ENCODE measurements around the gene TENM4.

The TENM4 gene

DNA sequence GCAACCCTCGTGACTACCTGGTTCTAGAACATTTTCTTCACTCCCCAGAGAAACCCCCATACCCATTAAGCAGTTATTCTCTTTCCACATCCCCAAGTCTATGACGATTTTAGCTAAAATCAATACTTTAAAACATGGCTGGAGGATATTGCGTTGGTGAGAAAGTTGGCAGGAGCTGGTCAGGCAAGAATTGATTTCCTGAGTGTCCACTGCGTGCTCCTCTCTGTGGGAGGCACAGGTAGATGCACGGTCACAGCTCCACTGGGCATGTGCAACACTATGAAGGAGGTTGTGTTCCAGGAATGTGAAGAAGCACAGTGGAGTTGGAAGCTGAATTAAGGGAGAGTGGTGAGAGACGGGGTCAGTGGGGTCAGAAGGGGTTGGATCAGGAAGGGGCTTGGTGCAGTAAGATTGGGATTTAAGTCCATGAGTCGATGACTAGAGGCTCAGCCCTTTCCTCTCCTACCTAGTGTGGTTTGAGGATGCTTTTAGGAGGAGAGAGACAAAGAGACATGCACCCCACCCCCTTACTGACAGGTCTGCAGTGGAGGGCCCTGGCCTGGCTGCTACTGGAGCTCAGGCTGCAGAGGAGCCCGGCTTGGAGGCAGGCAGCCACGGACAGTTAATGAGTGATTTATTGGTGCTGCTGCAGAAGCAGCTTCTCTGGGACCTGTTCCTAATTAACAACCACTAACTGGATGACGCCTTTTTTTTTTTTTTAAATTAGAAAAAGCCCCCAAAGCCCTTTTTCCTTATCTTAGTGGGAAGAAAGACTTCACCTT is 395.6 kb downstream of the TENM4 start:
- Histone ChIP-seq H3K4me1 (ENCODE audit: control insufficient read depth, insufficient read depth, low read length, unreplicated experiment) (no peaks in the 10 kb centered on the region), H3K4me3 (ENCODE audit: low read depth, low read length) (no peak overlapping the region), H2AFZ (ENCODE audit: low read length, unreplicated experiment) (no peak overlapping the region), H3K36me3 (ENCODE audit: insufficient read depth, low read length) (no peaks in the 10 kb centered on the region), H3K27ac (ENCODE audit: low read depth, low read length) (no peak overlapping the region), H3K27me3 (ENCODE audit: insufficient read depth, low read length) (no peaks in the 10 kb centered on the region), H3K79me2 (ENCODE audit: control insufficient read depth, insufficient read depth, low read length, unreplicated experiment) (no peaks in the 10 kb centered on the region)

GRCh38 chr11:79044201-79044600 is 396.6 kb downstream of the TENM4 start:
- H3K4me3 ChIP-seq (ENCODE audit: low read depth, low read length) = no peak overlapping the region
- no peak overlapping the region for H2AFZ ChIP-seq (ENCODE audit: low read length, unreplicated experiment)
- H3K27me3 ChIP-seq (ENCODE audit: insufficient read depth, low read length) = no peaks in the 10 kb centered on the region
- no peaks in the 10 kb centered on the region for H3K79me2 ChIP-seq (ENCODE audit: control insufficient read depth, insufficient read depth, low read length, unreplicated experiment)
- H3K4me1 ChIP-seq (ENCODE audit: control insufficient read depth, insufficient read depth, low read length, unreplicated experiment) = no peaks in the 10 kb centered on the region
- no peak overlapping the region for H3K27ac ChIP-seq (ENCODE audit: low read depth, low read length)
- H3K36me3 ChIP-seq (ENCODE audit: insufficient read depth, low read length) = no peaks in the 10 kb centered on the region

GRCh38 chr11:79043726-79044125 is 397.1 kb downstream of the TENM4 start:
- Histone ChIP-seq H2AFZ (ENCODE audit: low read length, unreplicated experiment) (no peak overlapping the region), H3K4me1 (ENCODE audit: control insufficient read depth, insufficient read depth, low read length, unreplicated experiment) (no peaks in the 10 kb centered on the region), H3K36me3 (ENCODE audit: insufficient read depth, low read length) (no peaks in the 10 kb centered on the region), H3K27ac (ENCODE audit: low read depth, low read length) (no peak overlapping the region), H3K27me3 (ENCODE audit: insufficient read depth, low read length) (no peaks in the 10 kb centered on the region), H3K79me2 (ENCODE audit: control insufficient read depth, insufficient read depth, low read length, unreplicated experiment) (no peaks in the 10 kb centered on the region), H3K4me3 (ENCODE audit: low read depth, low read length) (no peak overlapping the region)

DNA sequence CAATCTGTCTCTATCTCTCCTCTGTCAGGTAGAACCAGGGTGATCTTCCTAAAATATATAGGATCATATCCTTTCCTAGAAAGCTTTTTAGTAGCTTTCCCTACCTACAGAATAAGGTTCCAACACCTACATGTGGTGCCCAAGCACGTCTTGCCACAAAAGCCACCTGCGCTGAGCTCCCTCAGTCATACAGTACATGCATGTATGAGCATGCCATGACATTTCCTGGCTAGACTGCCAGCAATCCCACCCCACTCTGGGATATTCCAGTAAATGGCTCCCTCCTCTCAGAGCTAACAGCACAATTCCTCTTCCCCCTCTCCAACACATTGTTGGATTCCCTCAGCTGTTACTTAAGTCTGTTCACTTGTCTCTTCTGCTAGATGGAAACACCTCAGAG is 398.0 kb downstream of the TENM4 start:
- H3K36me3 ChIP-seq (ENCODE audit: insufficient read depth, low read length) = no peaks in the 10 kb centered on the region
- no peak overlapping the region for H3K4me3 ChIP-seq (ENCODE audit: low read depth, low read length)
- no peaks in the 10 kb centered on the region for H3K27me3 ChIP-seq (ENCODE audit: insufficient read depth, low read length)
- no peaks in the 10 kb centered on the region for H3K4me1 ChIP-seq (ENCODE audit: control insufficient read depth, insufficient read depth, low read length, unreplicated experiment)
- no peak overlapping the region for H2AFZ ChIP-seq (ENCODE audit: low read length, unreplicated experiment)
- no peak overlapping the region for H3K27ac ChIP-seq (ENCODE audit: low read depth, low read length)
- H3K79me2 ChIP-seq (ENCODE audit: control insufficient read depth, insufficient read depth, low read length, unreplicated experiment) = no peaks in the 10 kb centered on the region

GRCh38 chr11:79040348-79040747 is 400.5 kb downstream of the TENM4 start:
- Histone ChIP-seq H3K4me1 (ENCODE audit: control insufficient read depth, insufficient read depth, low read length, unreplicated experiment) (no peaks in the 10 kb centered on the region), H3K27ac (ENCODE audit: low read depth, low read length) (no peak overlapping the region)

GRCh38 chr11:79039122-79039521 is 401.7 kb downstream of the TENM4 start:
- Histone ChIP-seq H3K36me3 (ENCODE audit: insufficient read depth, low read length) (no peaks in the 10 kb centered on the region), H3K27ac (ENCODE audit: low read depth, low read length) (no peak overlapping the region), H2AFZ (ENCODE audit: low read length, unreplicated experiment) (no peak overlapping the region)

More at GRCh38 chr11:79040348-79040747, 400.5 kb downstream of the TENM4 start:
- H3K79me2 ChIP-seq (ENCODE audit: control insufficient read depth, insufficient read depth, low read length, unreplicated experiment) = no peaks in the 10 kb centered on the region
- H3K27me3 ChIP-seq (ENCODE audit: insufficient read depth, low read length) = no peaks in the 10 kb centered on the region
- no peak overlapping the region for H3K4me3 ChIP-seq (ENCODE audit: low read depth, low read length)
- H2AFZ ChIP-seq (ENCODE audit: low read length, unreplicated experiment) = no peak overlapping the region
- H3K36me3 ChIP-seq (ENCODE audit: insufficient read depth, low read length) = no peaks in the 10 kb centered on the region

GRCh38 chr11:79035881-79036280 is 404.9 kb downstream of the TENM4 start:
- H3K27ac ChIP-seq (ENCODE audit: low read depth, low read length) = no peak overlapping the region
- no peaks in the 10 kb centered on the region for H3K36me3 ChIP-seq (ENCODE audit: insufficient read depth, low read length)
- no peaks in the 10 kb centered on the region for H3K27me3 ChIP-seq (ENCODE audit: insufficient read depth, low read length)
- no peaks in the 10 kb centered on the region for H3K79me2 ChIP-seq (ENCODE audit: control insufficient read depth, insufficient read depth, low read length, unreplicated experiment)
- H3K4me3 ChIP-seq (ENCODE audit: low read depth, low read length) = no peak overlapping the region
- no peaks in the 10 kb centered on the region for H3K4me1 ChIP-seq (ENCODE audit: control insufficient read depth, insufficient read depth, low read length, unreplicated experiment)
- H2AFZ ChIP-seq (ENCODE audit: low read length, unreplicated experiment) = no peak overlapping the region

More at GRCh38 chr11:79039122-79039521, 401.7 kb downstream of the TENM4 start:
- H3K27me3 ChIP-seq (ENCODE audit: insufficient read depth, low read length) = no peaks in the 10 kb centered on the region
- no peaks in the 10 kb centered on the region for H3K4me1 ChIP-seq (ENCODE audit: control insufficient read depth, insufficient read depth, low read length, unreplicated experiment)
- no peaks in the 10 kb centered on the region for H3K79me2 ChIP-seq (ENCODE audit: control insufficient read depth, insufficient read depth, low read length, unreplicated experiment)
- H3K4me3 ChIP-seq (ENCODE audit: low read depth, low read length) = no peak overlapping the region

GRCh38 chr11:79033833-79034232 is 407.0 kb downstream of the TENM4 start:
- Histone ChIP-seq H3K27ac (ENCODE audit: low read depth, low read length) (no peak overlapping the region), H3K27me3 (ENCODE audit: insufficient read depth, low read length) (no peaks in the 10 kb centered on the region), H3K79me2 (ENCODE audit: control insufficient read depth, insufficient read depth, low read length, unreplicated experiment) (no peaks in the 10 kb centered on the region), H3K4me1 (ENCODE audit: control insufficient read depth, insufficient read depth, low read length, unreplicated experiment) (no peaks in the 10 kb centered on the region), H3K4me3 (ENCODE audit: low read depth, low read length) (no peak overlapping the region), H2AFZ (ENCODE audit: low read length, unreplicated experiment) (no peak overlapping the region), H3K36me3 (ENCODE audit: insufficient read depth, low read length) (no peaks in the 10 kb centered on the region)

DNA sequence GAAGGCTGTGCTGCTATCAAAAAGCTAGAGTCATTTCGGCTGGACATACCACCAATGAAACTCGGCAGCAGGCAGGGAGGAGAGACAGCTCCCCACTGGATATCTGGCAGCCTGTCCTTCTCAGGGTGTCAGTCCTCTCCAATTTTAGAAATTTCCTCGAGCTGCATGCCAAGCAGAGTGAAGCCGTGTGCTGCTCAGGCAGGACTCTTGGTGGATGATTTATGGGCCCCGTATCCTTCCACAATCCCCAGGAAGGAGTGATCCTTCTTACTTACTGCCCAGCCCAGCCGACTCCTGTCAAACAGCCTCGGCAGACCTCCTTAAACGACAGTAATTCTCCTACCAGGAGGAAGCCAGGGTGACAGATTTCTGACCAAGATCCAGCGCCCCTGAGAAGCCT is 410.4 kb downstream of the TENM4 start:
- H3K79me2 ChIP-seq (ENCODE audit: control insufficient read depth, insufficient read depth, low read length, unreplicated experiment) = no peaks in the 10 kb centered on the region
- no peak overlapping the region for H3K4me3 ChIP-seq (ENCODE audit: low read depth, low read length)
- no peaks in the 10 kb centered on the region for H3K4me1 ChIP-seq (ENCODE audit: control insufficient read depth, insufficient read depth, low read length, unreplicated experiment)
- H3K27ac ChIP-seq (ENCODE audit: low read depth, low read length) = no peak overlapping the region
- H3K36me3 ChIP-seq (ENCODE audit: insufficient read depth, low read length) = no peaks in the 10 kb centered on the region
- no peak overlapping the region for H2AFZ ChIP-seq (ENCODE audit: low read length, unreplicated experiment)
- no peaks in the 10 kb centered on the region for H3K27me3 ChIP-seq (ENCODE audit: insufficient read depth, low read length)

GRCh38 chr11:79028225-79028624 is 412.6 kb downstream of the TENM4 start:
- Histone ChIP-seq H3K36me3 (ENCODE audit: insufficient read depth, low read length) (no peaks in the 10 kb centered on the region), H2AFZ (ENCODE audit: low read length, unreplicated experiment) (no peak overlapping the region), H3K4me3 (ENCODE audit: low read depth, low read length) (no peak overlapping the region), H3K79me2 (ENCODE audit: control insufficient read depth, insufficient read depth, low read length, unreplicated experiment) (no peaks in the 10 kb centered on the region), H3K4me1 (ENCODE audit: control insufficient read depth, insufficient read depth, low read length, unreplicated experiment) (no peaks in the 10 kb centered on the region), H3K27me3 (ENCODE audit: insufficient read depth, low read length) (no peaks in the 10 kb centered on the region), H3K27ac (ENCODE audit: low read depth, low read length) (no peak overlapping the region)

GRCh38 chr11:79026803-79027445 is 413.9 kb downstream of the TENM4 start:
- Histone ChIP-seq H3K27me3 (ENCODE audit: insufficient read depth, low read length) (no peaks in the 10 kb centered on the region), H3K36me3 (ENCODE audit: insufficient read depth, low read length) (no peaks in the 10 kb centered on the region), H3K79me2 (ENCODE audit: control insufficient read depth, insufficient read depth, low read length, unreplicated experiment) (no peaks in the 10 kb centered on the region), H3K4me1 (ENCODE audit: control insufficient read depth, insufficient read depth, low read length, unreplicated experiment) (no peaks in the 10 kb centered on the region), H3K27ac (ENCODE audit: low read depth, low read length) (no peak overlapping the region), H3K4me3 (ENCODE audit: low read depth, low read length) (no peak overlapping the region), H2AFZ (ENCODE audit: low read length, unreplicated experiment) (no peak overlapping the region)
